Measurements from ENCODE around the gene TIAM2. TPM values are rescaled to one million over a fixed set of nuclear protein-coding genes. Genes with fewer than 3 reads are reported as not detected.

The TIAM2 gene
- total and polyA plus RNA-seq, 10 of the 15 experiments (the other 5 are each of a cell fraction or from before 2014, with no cell fraction given): 1.1 to 10.5 (median 2.3) TPM

DNA sequence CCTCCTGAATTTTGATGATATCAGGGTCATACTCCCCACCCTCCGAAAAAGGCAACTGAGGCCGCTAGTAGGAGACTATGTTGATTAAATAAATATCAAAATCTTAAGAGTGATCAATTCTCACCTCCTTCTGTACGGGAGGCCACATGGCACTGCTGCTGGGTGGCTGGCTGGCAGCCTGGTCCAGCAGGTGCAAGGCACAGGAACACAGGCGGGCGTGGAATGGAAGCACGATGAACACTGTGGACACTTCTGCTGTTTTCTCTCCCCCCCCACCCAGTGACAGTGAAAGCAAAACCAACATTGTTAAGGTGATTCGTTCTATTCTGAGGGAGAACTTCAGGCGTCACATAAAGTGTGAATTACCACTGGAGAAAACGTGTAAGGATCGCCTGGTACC is 259.0 kb downstream of the TIAM2 start:
- in situ Hi-C loops (cut with MboI) (loop anchor here (5.0 kb wide), 3 partner anchors 77 to 577 kb away; no protein-coding TSS in a partner anchor), intact Hi-C loops (cut with micrococcal nuclease; ENCODE audit: unreplicated experiment) (no loop called here)
- no peaks in the 10 kb centered on the region for H4K20me1 ChIP-seq (ENCODE audit: control insufficient read depth, insufficient read depth)
- no peaks in the 10 kb centered on the region for H3K4me1 ChIP-seq (ENCODE audit: control insufficient read depth, insufficient read depth, low read length)
- SMC1A ChIA-PET (ENCODE audit: uncharacterized antibody, unreplicated experiment): no interaction called here
- TF ChIP-seq SRF (IDR thresholded peaks at IDR 0.05; ENCODE audit: low read depth in 2 of 2, low read length in 2 of 2) (no peak), TBL1XR1 (IDR thresholded peaks at IDR 0.05; ENCODE audit: low read depth, low read length) (no peak), YBX1 (IDR thresholded peaks at IDR 0.05) (no peak), ATF3 (IDR thresholded peaks at IDR 0.05; ENCODE audit: borderline replicate concordance, extremely low read depth, low read depth, low read length) (no peak), CBX5 (IDR thresholded peaks at IDR 0.05; ENCODE audit: low read depth) (no peak)
- TF ChIP-seq, protein P1, sequence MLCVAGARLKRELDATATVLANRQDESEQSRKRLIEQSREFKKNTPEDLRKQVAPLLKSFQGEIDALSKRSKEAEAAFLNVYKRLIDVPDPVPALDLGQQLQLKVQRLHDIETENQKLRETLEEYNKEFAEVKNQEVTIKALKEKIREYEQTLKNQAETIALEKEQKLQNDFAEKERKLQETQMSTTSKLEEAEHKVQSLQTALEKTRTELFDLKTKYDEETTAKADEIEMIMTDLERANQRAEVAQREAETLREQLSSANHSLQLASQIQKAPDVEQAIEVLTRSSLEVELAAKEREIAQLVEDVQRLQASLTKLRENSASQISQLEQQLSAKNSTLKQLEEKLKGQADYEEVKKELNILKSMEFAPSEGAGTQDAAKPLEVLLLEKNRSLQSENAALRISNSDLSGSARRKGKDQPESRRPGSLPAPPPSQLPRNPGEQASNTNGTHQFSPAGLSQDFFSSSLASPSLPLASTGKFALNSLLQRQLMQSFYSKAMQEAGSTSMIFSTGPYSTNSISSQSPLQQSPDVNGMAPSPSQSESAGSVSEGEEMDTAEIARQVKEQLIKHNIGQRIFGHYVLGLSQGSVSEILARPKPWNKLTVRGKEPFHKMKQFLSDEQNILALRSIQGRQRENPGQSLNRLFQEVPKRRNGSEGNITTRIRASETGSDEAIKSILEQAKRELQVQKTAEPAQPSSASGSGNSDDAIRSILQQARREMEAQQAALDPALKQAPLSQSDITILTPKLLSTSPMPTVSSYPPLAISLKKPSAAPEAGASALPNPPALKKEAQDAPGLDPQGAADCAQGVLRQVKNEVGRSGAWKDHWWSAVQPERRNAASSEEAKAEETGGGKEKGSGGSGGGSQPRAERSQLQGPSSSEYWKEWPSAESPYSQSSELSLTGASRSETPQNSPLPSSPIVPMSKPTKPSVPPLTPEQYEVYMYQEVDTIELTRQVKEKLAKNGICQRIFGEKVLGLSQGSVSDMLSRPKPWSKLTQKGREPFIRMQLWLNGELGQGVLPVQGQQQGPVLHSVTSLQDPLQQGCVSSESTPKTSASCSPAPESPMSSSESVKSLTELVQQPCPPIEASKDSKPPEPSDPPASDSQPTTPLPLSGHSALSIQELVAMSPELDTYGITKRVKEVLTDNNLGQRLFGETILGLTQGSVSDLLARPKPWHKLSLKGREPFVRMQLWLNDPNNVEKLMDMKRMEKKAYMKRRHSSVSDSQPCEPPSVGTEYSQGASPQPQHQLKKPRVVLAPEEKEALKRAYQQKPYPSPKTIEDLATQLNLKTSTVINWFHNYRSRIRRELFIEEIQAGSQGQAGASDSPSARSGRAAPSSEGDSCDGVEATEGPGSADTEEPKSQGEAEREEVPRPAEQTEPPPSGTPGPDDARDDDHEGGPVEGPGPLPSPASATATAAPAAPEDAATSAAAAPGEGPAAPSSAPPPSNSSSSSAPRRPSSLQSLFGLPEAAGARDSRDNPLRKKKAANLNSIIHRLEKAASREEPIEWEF (IDR thresholded peaks at IDR 0.05; ENCODE audit: insufficient replicate concordance, low read depth, low read length): no peak
- TF ChIP-seq, protein P2, sequence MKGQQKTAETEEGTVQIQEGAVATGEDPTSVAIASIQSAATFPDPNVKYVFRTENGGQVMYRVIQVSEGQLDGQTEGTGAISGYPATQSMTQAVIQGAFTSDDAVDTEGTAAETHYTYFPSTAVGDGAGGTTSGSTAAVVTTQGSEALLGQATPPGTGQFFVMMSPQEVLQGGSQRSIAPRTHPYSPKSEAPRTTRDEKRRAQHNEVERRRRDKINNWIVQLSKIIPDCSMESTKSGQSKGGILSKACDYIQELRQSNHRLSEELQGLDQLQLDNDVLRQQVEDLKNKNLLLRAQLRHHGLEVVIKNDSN (IDR thresholded peaks at IDR 0.05; ENCODE audit: borderline replicate concordance, extremely low read length, insufficient read depth, low read depth, low read length): no peak
- no TSS peak for BruUV-seq (replicated peaks)
- H3K27ac ChIP-seq (ENCODE audit: control insufficient read depth, insufficient read depth): no peak overlapping the region
- no peak overlapping the region for H3K4me3 ChIP-seq
- no peak overlapping the region for H3K4me2 ChIP-seq (ENCODE audit: control insufficient read depth, insufficient read depth)
- DNase-seq (ENCODE audit: low read depth, low spot score) (no peak), ATAC-seq (no peak), FAIRE-seq (no peak)
- no peak overlapping the region for H2AFZ ChIP-seq (ENCODE audit: control insufficient read depth, low read depth, low read length)
- no peaks in the 10 kb centered on the region for H3K9me3 ChIP-seq (replicated peaks; ENCODE audit: control insufficient read depth, insufficient read depth, low read length)
- CTCF ChIA-PET: no interaction called here
- no peaks in the 10 kb centered on the region for H3K27me3 ChIP-seq (replicated peaks in 1 of 2; ENCODE audit: control insufficient read depth in 2 of 2, insufficient read depth in 2 of 2, low read length in 1 of 2)
- 97% methylated on average over 10 of the region's 10 CpGs for WGBS (ENCODE audit: insufficient coverage, insufficient replicate concordance, low lambda C conversion rate, missing lambda C conversion rate)
- H3K9ac ChIP-seq (ENCODE audit: control insufficient read depth, insufficient read depth, low read length): no peak overlapping the region
- H3K36me3 ChIP-seq (ENCODE audit: control insufficient read depth in 2 of 2, insufficient read depth in 2 of 2, low read length in 1 of 2): peaks cover 17 to 30% of the 10 kb centered on the region in 2 experiments
- no peaks in the 10 kb centered on the region for H3K79me2 ChIP-seq (ENCODE audit: control insufficient read depth, insufficient read depth, low read length)
- POLR2A ChIA-PET: no interaction called here
- RAD21 ChIA-PET (ENCODE audit: unreplicated experiment): no interaction called here

All from GM12878 (cell line).